ENCODE data around the gene GP1BB. TPM values are rescaled to one million over a fixed set of nuclear protein-coding genes. Genes with fewer than 3 reads are reported as not detected.

The GP1BB gene
- total and polyA plus RNA-seq, 2 donors (not counting 3 experiments of a cell fraction or from before 2014, with no cell fraction given) = 1.7 to 6.2 TPM

- dilution Hi-C loops (cut with MboI; ENCODE audit: extremely low pct_ligation_motif_present, low sequenced_read_pairs) (no loop called here), intact Hi-C loops (cut with micrococcal nuclease) (no loop called here)
- Histone ChIP-seq H3K9me1 (replicated peaks; ENCODE audit: control insufficient read depth, extremely low read depth, insufficient read depth, low read length) (no peaks in the 10 kb centered on the region), H3K27ac (ENCODE audit: insufficient read depth, low read depth, low read length) (no peak overlapping the region), H2AFZ (ENCODE audit: low read depth, low read length) (no peak overlapping the region), H3K9ac (replicated peaks; ENCODE audit: extremely low read depth, insufficient read depth, low read length) (no peak overlapping the region), H3K4me2 (ENCODE audit: insufficient read depth, low read length) (no peak overlapping the region), H3K36me3 (ENCODE audit: control insufficient read depth in 2 of 2, extremely low read depth in 1 of 2, insufficient read depth in 2 of 2, low read length in 2 of 2) (no peaks in the 10 kb centered on the region), H3K4me1 (ENCODE audit: control insufficient read depth, extremely low read depth, insufficient read depth, low read length) (no peaks in the 10 kb centered on the region), H3K79me2 (ENCODE audit: control insufficient read depth, insufficient read depth, low read length) (no peaks in the 10 kb centered on the region), H3K4me3 (replicated peaks in 1 of 3; ENCODE audit: insufficient read depth in 1 of 3, low read depth in 1 of 3, low read length in 3 of 3) (no peak overlapping the region), H4K20me1 (replicated peaks; ENCODE audit: control insufficient read depth, extremely low read depth, insufficient read depth, low read length) (no peaks in the 10 kb centered on the region), H3K9me3 (replicated peaks; ENCODE audit: control insufficient read depth, insufficient read depth, low read length) (no peaks in the 10 kb centered on the region), H3K27me3 (ENCODE audit: control insufficient read depth in 2 of 2, insufficient read depth in 2 of 2, low read length in 2 of 2) (no peaks in the 10 kb centered on the region)
- CTCF ChIA-PET = interaction anchor here (1.1 to 1.5 kb wide), 2 partner anchors 22 to 29 kb away, joined by 4 to 8 read pairs; no protein-coding TSS in a partner anchor
- BruUV-seq (replicated peaks) = no TSS peak
- POLR2A ChIA-PET = no interaction called here
- FAIRE-seq = no peak
- TF ChIP-seq GATA2 (IDR thresholded peaks at IDR 0.05; ENCODE audit: insufficient read depth, insufficient read length, low read depth, low read length) (no peak), FOS (IDR thresholded peaks at IDR 0.05; ENCODE audit: borderline replicate concordance, insufficient read depth, low read length) (no peak), MYC (IDR thresholded peaks at IDR 0.05; ENCODE audit: low read depth, low read length) (no peak)
- TF ChIP-seq, protein P1, sequence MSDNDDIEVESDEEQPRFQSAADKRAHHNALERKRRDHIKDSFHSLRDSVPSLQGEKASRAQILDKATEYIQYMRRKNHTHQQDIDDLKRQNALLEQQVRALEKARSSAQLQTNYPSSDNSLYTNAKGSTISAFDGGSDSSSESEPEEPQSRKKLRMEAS (IDR thresholded peaks at IDR 0.05; ENCODE audit: insufficient read depth, insufficient read length) = no peak
- DNase-seq (ENCODE audit: low read depth, low spot score) = no peak
Measured at GRCh38 chr22:19708321-19709011, 14.9 kb upstream of the GP1BB start.

GRCh38 chr22:19709063-19709769, 14.1 kb upstream of the GP1BB start:
- Histone ChIP-seq H3K4me2 (ENCODE audit: insufficient read depth, low read length) (no peak overlapping the region), H3K9me3 (replicated peaks; ENCODE audit: control insufficient read depth, insufficient read depth, low read length) (no peaks in the 10 kb centered on the region), H3K79me2 (ENCODE audit: control insufficient read depth, insufficient read depth, low read length) (no peaks in the 10 kb centered on the region), H3K27ac (ENCODE audit: insufficient read depth, low read depth, low read length) (no peak overlapping the region), H3K36me3 (ENCODE audit: control insufficient read depth in 2 of 2, extremely low read depth in 1 of 2, insufficient read depth in 2 of 2, low read length in 2 of 2) (no peaks in the 10 kb centered on the region), H3K4me1 (ENCODE audit: control insufficient read depth, extremely low read depth, insufficient read depth, low read length) (peaks cover 3% of the 10 kb centered on the region), H3K4me3 (replicated peaks in 1 of 3; ENCODE audit: insufficient read depth in 1 of 3, low read depth in 1 of 3, low read length in 3 of 3) (no peak overlapping the region), H3K27me3 (ENCODE audit: control insufficient read depth in 2 of 2, insufficient read depth in 2 of 2, low read length in 2 of 2) (no peaks in the 10 kb centered on the region), H2AFZ (ENCODE audit: low read depth, low read length) (no peak overlapping the region), H3K9ac (replicated peaks; ENCODE audit: extremely low read depth, insufficient read depth, low read length) (no peak overlapping the region), H4K20me1 (replicated peaks; ENCODE audit: control insufficient read depth, extremely low read depth, insufficient read depth, low read length) (no peaks in the 10 kb centered on the region), H3K9me1 (replicated peaks; ENCODE audit: control insufficient read depth, extremely low read depth, insufficient read depth, low read length) (no peaks in the 10 kb centered on the region)
- intact Hi-C loops (cut with micrococcal nuclease) (no loop called here), dilution Hi-C loops (cut with MboI; ENCODE audit: extremely low pct_ligation_motif_present, low sequenced_read_pairs) (no loop called here)
- ChIA-PET CTCF (interaction anchor here (1.1 to 1.8 kb wide), 4 partner anchors 21 to 213 kb away, joined by 3 to 8 read pairs (median 4); no protein-coding TSS in a partner anchor), POLR2A (no interaction called here)
- DNase-seq (ENCODE audit: low read depth, low spot score) (no peak), FAIRE-seq (no peak)
- no peak for TF ChIP-seq EZH2 (IDR thresholded peaks at IDR 0.05; ENCODE audit: borderline replicate concordance, low read depth, low read length, severe bottlenecking)
- no peak for TF ChIP-seq GATA2 (IDR thresholded peaks at IDR 0.05; ENCODE audit: insufficient read depth, insufficient read length, low read depth, low read length)
- no peak for TF ChIP-seq CTCF (IDR thresholded peaks at IDR 0.05; ENCODE audit: extremely low read depth in 1 of 2, insufficient read depth in 1 of 2, low read depth in 1 of 2, low read length in 2 of 2)
- no peak for TF ChIP-seq JUN (IDR thresholded peaks at IDR 0.05; ENCODE audit: borderline replicate concordance, insufficient read depth, insufficient read length, low read depth)
- no peak for TF ChIP-seq POLR2AphosphoS5 (IDR thresholded peaks at IDR 0.05; ENCODE audit: insufficient read depth, low read depth, low read length)
- no peak for TF ChIP-seq POLR2A (IDR thresholded peaks at IDR 0.05; ENCODE audit: low read depth, low read length)
- no peak for TF ChIP-seq MYC (IDR thresholded peaks at IDR 0.05; ENCODE audit: low read depth, low read length)
- no peak for TF ChIP-seq FOS (IDR thresholded peaks at IDR 0.05; ENCODE audit: borderline replicate concordance, insufficient read depth, low read length)
- TF ChIP-seq, protein P1 (IDR thresholded peaks at IDR 0.05; ENCODE audit: insufficient read depth, insufficient read length) = no peak
- BruUV-seq (replicated peaks) = no TSS peak

Measured in endothelial cell of umbilical vein (primary cell).